Measurements from ENCODE around the gene KRTAP5-7.

DNA sequence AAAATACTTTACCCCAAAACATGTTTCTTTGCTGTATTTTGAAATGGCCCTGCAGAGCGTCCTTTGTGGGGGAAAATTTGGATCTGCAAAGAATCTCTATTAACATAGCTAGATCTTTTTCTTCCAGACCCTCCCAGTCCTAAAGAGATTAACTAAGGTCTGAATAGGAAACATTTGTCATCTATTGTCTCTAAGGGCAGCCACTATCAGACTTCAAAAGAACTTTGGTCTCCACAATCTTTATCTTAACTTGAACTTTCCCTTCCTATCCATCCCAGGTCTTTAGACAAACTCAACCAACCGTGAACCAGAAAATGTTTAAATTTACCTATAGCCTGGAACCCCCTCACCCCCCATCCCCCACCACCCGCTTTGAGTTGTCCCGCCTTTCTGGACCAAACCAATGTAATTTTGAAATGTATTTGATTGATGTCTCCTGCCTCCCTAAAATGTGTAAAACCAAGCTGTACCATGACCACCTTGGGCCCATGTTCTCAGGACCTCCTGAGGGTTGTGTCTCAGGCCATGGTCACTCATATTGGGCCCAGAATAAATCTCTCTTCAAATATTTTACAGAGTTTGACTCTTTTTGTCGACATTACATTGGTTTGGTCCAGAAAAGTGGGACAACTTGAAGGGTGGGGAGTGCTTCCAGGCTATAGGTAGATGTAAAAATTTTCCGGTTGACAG, 17.6 kb downstream of the KRTAP5-7 start:
- TF ChIP-seq, protein P1, sequence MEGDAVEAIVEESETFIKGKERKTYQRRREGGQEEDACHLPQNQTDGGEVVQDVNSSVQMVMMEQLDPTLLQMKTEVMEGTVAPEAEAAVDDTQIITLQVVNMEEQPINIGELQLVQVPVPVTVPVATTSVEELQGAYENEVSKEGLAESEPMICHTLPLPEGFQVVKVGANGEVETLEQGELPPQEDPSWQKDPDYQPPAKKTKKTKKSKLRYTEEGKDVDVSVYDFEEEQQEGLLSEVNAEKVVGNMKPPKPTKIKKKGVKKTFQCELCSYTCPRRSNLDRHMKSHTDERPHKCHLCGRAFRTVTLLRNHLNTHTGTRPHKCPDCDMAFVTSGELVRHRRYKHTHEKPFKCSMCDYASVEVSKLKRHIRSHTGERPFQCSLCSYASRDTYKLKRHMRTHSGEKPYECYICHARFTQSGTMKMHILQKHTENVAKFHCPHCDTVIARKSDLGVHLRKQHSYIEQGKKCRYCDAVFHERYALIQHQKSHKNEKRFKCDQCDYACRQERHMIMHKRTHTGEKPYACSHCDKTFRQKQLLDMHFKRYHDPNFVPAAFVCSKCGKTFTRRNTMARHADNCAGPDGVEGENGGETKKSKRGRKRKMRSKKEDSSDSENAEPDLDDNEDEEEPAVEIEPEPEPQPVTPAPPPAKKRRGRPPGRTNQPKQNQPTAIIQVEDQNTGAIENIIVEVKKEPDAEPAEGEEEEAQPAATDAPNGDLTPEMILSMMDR (IDR thresholded peaks at IDR 0.05; ENCODE audit: insufficient read depth, low read length, poor library complexity, severe bottlenecking): no peak
- TF ChIP-seq EZH2phosphoT487 (conservative IDR thresholded peaks at IDR 0.05; ENCODE audit: low read length): no peak
